Neural progenitor cell (in vitro differentiated cells): Measurements from ENCODE around the gene AFF1.
"Not testable (repeated sequence)": the region's sequence is repeated elsewhere in the genome, so short reads cannot be mapped to it uniquely, and the experiment has no call there.

Source experiments
- EZH2 ChIP-seq: fragments of 200-600 bp; sonication (generic); IDR thresholded peaks from 2 replicates; pipeline ENCODE4 v1.6.1; 2017; ENCODE audit warnings: antibody characterized with exemption, mild to moderate bottlenecking, moderate library complexity
- EZH2phosphoT487 ChIP-seq: fragments of 200-600 bp; sonication (generic); IDR thresholded peaks from 2 replicates; pipeline ENCODE4 v1.6.1; 2017; ENCODE audit warnings: antibody characterized with exemption
- TF ChIP-seq, protein P1 (sequence below): fragments of 200-600 bp; sonication (generic); IDR thresholded peaks from 2 replicates; pipeline ENCODE4 v1.5.1; 2017; ENCODE audit warnings: antibody characterized with exemption, mild to moderate bottlenecking

DNA sequence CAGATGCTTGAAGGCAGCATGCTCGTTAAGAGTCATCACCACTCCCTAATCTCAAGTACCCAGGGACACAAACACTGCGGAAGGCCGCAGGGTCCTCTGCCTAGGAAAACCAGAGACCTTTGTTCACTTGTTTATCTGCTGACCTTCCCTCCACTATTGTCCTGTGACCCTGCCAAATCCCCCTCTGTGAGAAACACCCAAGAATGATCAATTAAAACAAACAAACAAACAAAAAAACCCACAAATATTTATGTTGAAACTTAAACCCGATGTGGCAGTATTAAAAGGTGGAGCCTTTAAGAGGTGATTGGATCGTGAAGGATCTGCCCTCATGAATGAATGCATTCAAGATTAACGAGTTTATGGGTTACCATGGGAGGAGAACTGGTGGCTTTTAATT is 61.7 kb downstream of the AFF1 start:
- TF ChIP-seq EZH2, EZH2phosphoT487: not testable (repeated sequence)
- TF ChIP-seq, protein P1, sequence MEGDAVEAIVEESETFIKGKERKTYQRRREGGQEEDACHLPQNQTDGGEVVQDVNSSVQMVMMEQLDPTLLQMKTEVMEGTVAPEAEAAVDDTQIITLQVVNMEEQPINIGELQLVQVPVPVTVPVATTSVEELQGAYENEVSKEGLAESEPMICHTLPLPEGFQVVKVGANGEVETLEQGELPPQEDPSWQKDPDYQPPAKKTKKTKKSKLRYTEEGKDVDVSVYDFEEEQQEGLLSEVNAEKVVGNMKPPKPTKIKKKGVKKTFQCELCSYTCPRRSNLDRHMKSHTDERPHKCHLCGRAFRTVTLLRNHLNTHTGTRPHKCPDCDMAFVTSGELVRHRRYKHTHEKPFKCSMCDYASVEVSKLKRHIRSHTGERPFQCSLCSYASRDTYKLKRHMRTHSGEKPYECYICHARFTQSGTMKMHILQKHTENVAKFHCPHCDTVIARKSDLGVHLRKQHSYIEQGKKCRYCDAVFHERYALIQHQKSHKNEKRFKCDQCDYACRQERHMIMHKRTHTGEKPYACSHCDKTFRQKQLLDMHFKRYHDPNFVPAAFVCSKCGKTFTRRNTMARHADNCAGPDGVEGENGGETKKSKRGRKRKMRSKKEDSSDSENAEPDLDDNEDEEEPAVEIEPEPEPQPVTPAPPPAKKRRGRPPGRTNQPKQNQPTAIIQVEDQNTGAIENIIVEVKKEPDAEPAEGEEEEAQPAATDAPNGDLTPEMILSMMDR, result not testable (repeated sequence)
